Measurements from ENCODE around the gene FAM156A.
"Not testable (repeated sequence)": the region's sequence is repeated elsewhere in the genome, so short reads cannot be mapped to it uniquely, and the experiment has no call there.

The FAM156A gene

DNA sequence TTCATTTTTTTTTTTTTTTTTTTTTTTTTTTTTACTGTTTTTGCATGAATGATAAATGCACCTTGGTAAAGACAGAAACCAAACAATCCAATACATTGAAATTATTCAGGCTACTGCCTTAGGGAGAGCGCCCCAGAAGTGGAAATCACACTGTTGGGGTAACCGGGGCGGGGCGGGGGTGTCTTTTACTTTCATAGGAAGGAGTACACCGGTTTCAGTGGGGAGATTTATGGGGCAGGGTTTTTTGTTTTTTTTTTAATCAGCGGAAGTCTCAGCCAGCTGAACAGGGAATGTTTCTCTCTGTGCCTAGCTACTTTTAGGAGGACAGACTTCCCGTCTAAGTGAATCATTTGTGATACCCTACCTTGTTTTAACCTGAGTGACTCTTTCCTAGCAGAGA lies 643 bp upstream of the FAM156A start:
- not testable (repeated sequence) for DNase-seq

GRCh38 chrX:52949884-52950283 lies 8.4 kb downstream of the FAM156A start:
- DNase-seq, result not testable (repeated sequence)

GRCh38 chrX:52949325-52949724 lies 9.0 kb downstream of the FAM156A start:
- DNase-seq, result not testable (repeated sequence)

DNA sequence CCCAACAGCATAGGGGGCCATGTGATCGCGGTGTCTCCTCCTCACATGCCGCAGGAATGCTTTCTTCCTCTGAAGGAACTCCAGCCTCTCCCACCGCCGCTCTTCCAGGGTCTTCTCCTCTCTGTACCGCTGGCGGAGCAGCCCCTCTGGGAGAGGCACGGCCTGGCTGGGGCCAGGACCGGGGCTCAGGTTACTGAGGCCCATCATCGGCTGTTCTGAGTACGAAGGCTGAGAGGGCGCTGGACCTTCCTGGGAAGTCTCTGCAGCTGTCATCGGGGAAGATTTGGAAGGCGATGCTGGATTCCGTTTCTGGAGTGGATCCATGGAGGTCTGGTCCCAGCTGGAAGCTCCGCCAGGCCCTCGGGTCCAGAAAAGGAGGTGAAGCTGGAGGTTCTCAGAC lies 10.1 kb downstream of the FAM156A start:
- not testable (repeated sequence) for DNase-seq

DNA sequence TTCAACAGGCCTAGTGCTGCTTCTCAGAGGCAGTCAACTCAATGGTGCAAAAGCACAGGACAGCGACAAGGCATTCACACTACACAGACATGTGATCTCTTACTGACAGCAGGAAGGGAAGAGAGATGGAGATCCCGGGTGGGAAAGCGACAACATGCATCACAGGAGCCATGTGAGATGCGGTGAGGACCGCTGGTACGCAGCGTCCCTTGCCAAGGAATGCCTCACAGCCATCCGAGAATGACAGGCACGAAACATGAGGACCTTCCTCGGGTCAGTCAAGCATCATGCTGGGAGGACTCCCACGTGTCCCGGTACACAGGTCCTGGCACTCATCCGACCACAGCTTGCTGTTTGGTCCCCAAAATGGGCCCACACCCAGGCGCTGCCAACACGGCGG lies 10.8 kb downstream of the FAM156A start:
- not testable (repeated sequence) for DNase-seq

GRCh38 chrX:52945838-52946494 lies 12.4 kb downstream of the FAM156A start:
- DNase-seq, result not testable (repeated sequence)

GRCh38 chrX:52941728-52942127 lies 16.6 kb downstream of the FAM156A start:
- DNase-seq, result not testable (repeated sequence)

DNA sequence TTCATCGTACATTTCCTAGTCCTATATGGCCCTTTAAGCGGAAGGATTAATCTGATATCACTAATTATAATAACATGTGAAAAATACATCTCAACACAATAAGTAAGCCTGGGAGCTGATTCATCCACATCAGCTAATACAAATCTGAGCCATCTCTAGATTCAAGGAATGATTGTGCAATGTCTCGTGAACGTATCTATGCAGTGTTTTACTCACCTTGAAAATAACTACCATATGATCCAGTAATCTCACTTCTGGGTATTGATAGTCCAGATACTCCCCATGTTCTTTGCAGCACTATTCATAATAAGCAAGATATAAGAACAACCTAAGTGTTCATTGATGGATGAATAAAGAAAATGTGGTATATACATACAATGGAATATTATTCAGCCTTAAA lies 17.6 kb downstream of the FAM156A start:
- DNase-seq, result not testable (repeated sequence)

DNA sequence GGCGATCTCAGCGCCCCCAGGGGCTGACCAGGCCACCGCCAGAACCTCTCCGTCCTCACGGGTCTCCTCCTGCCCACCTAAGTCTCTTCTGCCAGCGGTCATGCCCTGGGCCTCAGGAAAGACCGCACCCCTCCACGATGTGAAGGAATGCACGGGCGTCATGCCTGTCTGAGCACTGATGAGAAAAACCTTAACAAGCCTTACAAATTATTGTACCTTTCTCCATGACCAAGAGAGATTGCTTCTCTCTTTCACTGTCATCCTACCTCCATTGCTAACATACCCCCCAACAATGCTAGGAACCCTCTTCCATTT lies 22.9 kb downstream of the FAM156A start:
- DNase-seq, result not testable (repeated sequence)

DNA sequence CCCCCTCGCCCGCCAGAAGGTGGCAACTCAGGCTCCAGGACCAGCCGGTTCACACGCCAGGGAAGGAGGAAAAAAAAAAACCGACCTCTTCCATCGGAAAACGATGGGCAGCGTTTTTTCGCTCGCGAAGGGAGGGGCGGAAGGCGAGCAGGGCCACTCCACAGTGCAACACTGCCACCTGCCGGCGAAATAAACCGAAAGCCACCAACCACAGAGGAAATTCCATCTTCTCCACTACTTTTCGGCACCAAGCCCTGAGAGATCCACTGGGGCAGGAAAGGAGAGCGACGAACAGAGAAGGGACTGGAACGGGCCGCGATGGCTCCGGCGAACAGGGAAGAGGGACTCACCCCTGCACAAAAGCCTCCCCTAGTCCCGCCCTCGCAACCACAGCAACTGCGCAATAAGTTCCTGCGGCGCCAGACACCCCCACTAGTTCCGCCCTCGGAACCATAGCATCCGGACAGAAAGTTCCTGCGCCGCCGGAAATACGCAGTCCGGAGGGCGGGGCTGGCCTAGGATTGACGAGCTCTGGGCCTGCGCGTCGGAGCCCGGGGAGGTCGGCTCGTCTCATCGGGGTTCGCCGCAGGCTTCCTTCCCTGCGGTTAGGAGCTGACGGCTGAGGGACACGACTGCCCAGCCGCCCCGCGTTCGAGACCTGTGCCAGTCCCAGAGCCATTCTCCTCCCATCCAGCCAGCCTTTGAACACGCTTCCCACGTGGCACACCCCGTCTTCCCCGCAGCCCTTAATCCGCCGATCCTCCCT lies 23.4 kb downstream of the FAM156A start:
- DNase-seq, result peak; percentile 97

GRCh38 chrX:52933976-52934703 lies 24.2 kb downstream of the FAM156A start:
- DNase-seq, result no peak

DNA sequence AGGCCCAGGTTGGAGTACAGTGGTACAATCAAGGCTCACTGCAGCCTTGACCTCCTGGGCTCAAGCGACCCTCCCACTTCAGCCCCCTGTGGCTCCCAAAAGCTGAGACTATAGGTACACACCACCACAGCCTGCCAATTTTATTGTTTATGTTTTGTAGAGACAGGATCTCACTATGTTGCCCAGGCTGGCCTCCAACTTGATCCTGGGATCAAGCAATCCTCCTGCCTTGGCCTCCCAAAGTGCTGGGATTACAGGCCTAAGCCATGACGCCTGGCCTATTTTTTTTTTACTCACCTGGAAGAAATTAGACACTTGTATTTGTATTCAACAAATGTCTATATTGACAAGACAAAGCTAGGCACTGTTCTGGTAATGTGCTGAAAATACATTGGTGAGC lies 25.1 kb downstream of the FAM156A start:
- no peak for DNase-seq

DNA sequence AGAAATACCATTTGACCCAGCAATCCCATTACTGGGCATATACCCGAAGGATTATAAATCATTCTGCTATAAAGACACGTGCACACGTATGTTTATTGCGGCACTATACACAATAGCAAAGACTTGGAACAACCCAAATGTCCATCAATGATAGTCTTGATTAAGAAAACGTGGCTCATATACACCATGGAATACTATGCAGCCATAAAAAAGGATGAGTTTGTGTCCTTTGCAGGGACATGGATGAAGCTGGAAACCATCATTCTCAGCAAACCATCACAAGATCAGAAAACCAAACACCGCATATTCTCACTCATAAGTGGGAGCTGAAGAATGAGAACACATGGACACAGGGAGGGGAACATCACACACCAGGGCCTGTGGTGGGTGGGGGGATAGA lies 28.1 kb downstream of the FAM156A start:
- not testable (repeated sequence) for DNase-seq

GRCh38 chrX:52923781-52924241 lies 34.5 kb downstream of the FAM156A start:
- DNase-seq, result no peak

DNA sequence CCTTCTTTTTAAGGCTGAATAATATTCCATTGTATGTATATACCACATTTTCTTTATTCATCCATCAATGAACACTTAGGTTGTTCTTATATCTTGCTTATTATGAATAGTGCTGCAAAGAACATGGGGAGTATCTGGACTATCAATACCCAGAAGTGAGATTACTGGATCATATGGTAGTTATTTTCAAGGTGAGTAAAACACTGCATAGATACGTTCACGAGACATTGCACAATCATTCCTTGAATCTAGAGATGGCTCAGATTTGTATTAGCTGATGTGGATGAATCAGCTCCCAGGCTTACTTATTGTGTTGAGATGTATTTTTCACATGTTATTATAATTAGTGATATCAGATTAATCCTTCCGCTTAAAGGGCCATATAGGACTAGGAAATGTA lies 43.6 kb downstream of the FAM156A start:
- not testable (repeated sequence) for DNase-seq

DNA sequence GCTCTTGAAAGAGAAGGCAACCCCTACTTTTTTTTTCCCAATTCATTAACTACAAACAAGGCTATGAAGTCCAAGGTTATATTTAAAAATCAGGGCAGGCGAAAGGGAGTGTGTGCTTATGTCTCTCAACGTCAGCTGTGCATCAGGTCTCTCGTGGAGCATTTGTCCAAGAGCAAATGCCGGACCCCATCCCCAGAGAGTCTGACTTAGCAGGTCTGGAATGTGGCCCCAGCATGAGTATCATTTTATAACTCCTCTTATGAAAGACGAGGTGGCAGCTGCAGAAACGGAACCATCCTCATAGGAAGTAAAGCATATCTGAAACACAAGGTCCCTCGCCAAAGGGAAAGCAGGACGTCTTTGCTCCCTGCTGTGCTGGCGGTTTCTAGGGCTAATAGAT lies 44.6 kb downstream of the FAM156A start:
- not testable (repeated sequence) for DNase-seq

DNA sequence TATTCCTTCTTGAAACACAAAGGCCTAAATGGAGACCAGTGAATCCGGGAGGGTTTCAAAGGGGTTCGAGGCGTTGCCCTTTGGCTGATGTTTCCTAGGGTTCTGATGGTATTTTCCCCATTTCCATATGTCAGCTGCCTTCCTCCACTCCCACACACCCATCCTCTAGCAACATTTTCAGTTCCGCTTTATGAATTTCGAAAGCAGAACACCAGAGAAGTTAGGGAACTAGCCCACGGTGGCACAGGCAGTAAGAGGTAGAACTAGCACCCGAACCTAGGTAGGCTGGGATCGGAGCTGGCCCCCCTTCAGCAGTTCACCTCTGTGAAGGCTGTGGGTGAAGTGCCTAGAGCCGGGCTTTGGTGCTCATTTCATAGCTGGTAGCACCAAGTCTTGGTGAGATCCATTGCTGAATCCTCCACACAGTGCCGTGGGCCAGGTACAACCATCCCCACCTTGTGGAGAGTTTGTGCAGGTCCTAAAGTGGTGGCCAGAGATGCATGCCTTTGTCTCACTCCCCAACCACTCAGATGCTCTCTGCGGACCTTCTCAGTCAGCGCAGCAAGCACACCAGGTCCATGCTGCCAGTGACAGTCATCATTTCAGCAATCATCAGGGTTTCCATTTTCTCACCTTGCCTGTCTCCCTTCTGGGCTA lies 48.9 kb downstream of the FAM156A start:
- DNase-seq, result not testable (repeated sequence)

DNA sequence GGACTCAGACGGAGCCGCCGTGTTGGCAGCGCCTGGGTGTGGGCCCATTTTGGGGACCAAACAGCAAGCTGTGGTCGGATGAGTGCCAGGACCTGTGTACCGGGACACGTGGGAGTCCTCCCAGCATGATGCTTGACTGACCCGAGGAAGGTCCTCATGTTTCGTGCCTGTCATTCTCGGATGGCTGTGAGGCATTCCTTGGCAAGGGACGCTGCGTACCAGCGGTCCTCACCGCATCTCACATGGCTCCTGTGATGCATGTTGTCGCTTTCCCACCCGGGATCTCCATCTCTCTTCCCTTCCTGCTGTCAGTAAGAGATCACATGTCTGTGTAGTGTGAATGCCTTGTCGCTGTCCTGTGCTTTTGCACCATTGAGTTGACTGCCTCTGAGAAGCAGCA lies 50.4 kb downstream of the FAM156A start:
- not testable (repeated sequence) for DNase-seq

DNA sequence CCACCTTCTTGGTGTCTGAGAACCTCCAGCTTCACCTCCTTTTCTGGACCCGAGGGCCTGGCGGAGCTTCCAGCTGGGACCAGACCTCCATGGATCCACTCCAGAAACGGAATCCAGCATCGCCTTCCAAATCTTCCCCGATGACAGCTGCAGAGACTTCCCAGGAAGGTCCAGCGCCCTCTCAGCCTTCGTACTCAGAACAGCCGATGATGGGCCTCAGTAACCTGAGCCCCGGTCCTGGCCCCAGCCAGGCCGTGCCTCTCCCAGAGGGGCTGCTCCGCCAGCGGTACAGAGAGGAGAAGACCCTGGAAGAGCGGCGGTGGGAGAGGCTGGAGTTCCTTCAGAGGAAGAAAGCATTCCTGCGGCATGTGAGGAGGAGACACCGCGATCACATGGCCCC lies 51.2 kb downstream of the FAM156A start:
- DNase-seq, result not testable (repeated sequence)

DNA sequence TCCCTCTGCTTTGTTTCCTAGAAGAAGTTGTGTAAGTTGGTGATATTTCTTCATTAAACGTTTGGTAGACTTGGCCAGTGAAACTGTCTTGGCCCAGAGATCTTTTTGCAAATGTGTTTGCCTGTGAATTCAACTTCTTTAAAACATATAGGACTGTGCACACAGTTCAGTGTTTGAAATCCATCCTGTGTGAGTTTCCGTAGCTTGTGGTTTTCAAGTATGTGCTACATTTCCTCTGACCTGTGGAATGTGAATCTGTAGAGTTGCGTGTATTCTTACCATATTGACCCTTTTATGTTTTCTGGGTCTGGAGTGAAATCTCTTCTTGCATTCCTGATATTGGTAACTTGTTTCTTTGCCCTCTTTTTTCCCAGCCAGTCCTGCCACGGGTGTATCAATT lies 52.2 kb downstream of the FAM156A start:
- DNase-seq, result not testable (repeated sequence)

DNA sequence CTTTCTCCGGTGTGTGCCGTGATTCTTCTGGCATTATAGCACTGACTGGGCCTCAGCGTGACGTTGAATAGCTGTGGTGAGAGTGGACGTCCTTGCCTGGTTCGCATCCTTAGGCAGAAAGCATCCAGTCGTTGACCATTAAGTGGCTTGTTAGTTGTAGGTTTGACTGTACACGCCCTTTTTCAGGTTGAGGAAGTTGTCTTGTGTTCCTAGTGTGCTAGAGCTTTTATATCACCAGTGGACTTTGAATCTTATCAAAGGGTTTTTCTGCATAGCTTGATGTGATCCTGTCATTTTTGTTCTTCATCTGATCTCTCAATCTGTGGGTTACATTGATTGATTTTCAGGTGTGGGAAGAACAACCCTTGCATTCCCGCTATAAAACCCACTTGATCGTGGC lies 52.8 kb downstream of the FAM156A start:
- DNase-seq, result not testable (repeated sequence)
